Measurements from ENCODE around the gene SSH2.
"Not testable (repeated sequence)": the region's sequence is repeated elsewhere in the genome, so short reads cannot be mapped to it uniquely, and the experiment has no call there.

The SSH2 gene

GRCh38 chr17:29652976-29653375 is 277.1 kb downstream of the SSH2 start:
- no peak for TF ChIP-seq EZH2 (IDR thresholded peaks at IDR 0.05; ENCODE audit: borderline replicate concordance, low read depth, low read length, severe bottlenecking)
- no peak for TF ChIP-seq CTCF (IDR thresholded peaks at IDR 0.05; ENCODE audit: borderline replicate concordance, extremely low read depth, low read length, poor library complexity, severe bottlenecking)
- Histone ChIP-seq H3K4me3 (ENCODE audit: low read depth in 1 of 2, low read length in 2 of 2) (no peak overlapping the region), H3K79me2 (ENCODE audit: insufficient read depth, low read length) (no peaks in the 10 kb centered on the region), H3K9me3 (ENCODE audit: insufficient read depth, low read length, severe bottlenecking) (no peaks in the 10 kb centered on the region), H3K27ac (ENCODE audit: low read length) (no peak overlapping the region), H4K20me1 (ENCODE audit: insufficient read depth, low read length) (no peaks in the 10 kb centered on the region; the same call in 1 of the 2 replicates), H3K4me1 (ENCODE audit: insufficient read depth, low read length) (no peaks in the 10 kb centered on the region), H3K4me2 (ENCODE audit: insufficient read depth, low read length) (no peak overlapping the region), H3K9ac (ENCODE audit: low read depth, low read length) (no peak overlapping the region), H2AFZ (ENCODE audit: low read depth, low read length) (no peak overlapping the region), H3K36me3 (ENCODE audit: insufficient read depth, low read length) (peaks cover 24% of the 10 kb centered on the region; the same call in 1 of the 2 replicates), H3K27me3 (ENCODE audit: insufficient read depth, low read length, poor library complexity) (no peaks in the 10 kb centered on the region)
- ATAC-seq (ENCODE audit: insufficient read depth, low read depth) (no peak), DNase-seq (no peak)

- not testable (repeated sequence) for ATAC-seq (ENCODE audit: insufficient read depth, low read depth); H3K4me2 ChIP-seq (ENCODE audit: insufficient read depth, low read length); H3K4me3 ChIP-seq (ENCODE audit: low read depth in 1 of 2, low read length in 2 of 2); H3K9me3 ChIP-seq (ENCODE audit: insufficient read depth, low read length, severe bottlenecking); H4K20me1 ChIP-seq (ENCODE audit: insufficient read depth, low read length); H3K9ac ChIP-seq (ENCODE audit: low read depth, low read length); H3K4me1 ChIP-seq (ENCODE audit: insufficient read depth, low read length); H3K79me2 ChIP-seq (ENCODE audit: insufficient read depth, low read length); DNase-seq; H2AFZ ChIP-seq (ENCODE audit: low read depth, low read length); H3K27ac ChIP-seq (ENCODE audit: low read length); H3K27me3 ChIP-seq (ENCODE audit: insufficient read depth, low read length, poor library complexity)
- H3K36me3 ChIP-seq (ENCODE audit: insufficient read depth, low read length): peaks cover 28% of the 10 kb centered on the region; the same call in 1 of the 2 replicates
Observed at GRCh38 chr17:29651913-29652312, 278.1 kb downstream of the SSH2 start.

- no peak for DNase-seq
- H3K27me3 ChIP-seq (ENCODE audit: insufficient read depth, low read length, poor library complexity): no peaks in the 10 kb centered on the region
- H3K79me2 ChIP-seq (ENCODE audit: insufficient read depth, low read length): no peaks in the 10 kb centered on the region
- no peaks in the 10 kb centered on the region for H4K20me1 ChIP-seq (ENCODE audit: insufficient read depth, low read length)
- H3K9ac ChIP-seq (ENCODE audit: low read depth, low read length): no peak overlapping the region
- no peak overlapping the region for H3K4me3 ChIP-seq (ENCODE audit: low read depth in 1 of 2, low read length in 2 of 2)
- H3K4me1 ChIP-seq (ENCODE audit: insufficient read depth, low read length): no peaks in the 10 kb centered on the region
- H3K9me3 ChIP-seq (ENCODE audit: insufficient read depth, low read length, severe bottlenecking): no peaks in the 10 kb centered on the region
- no peak overlapping the region for H3K4me2 ChIP-seq (ENCODE audit: insufficient read depth, low read length)
- H3K36me3 ChIP-seq (ENCODE audit: insufficient read depth, low read length): peaks cover 19% of the 10 kb centered on the region; the same call in 1 of the 2 replicates
- TF ChIP-seq CTCF (IDR thresholded peaks at IDR 0.05; ENCODE audit: borderline replicate concordance, extremely low read depth, low read length, poor library complexity, severe bottlenecking): no peak
- TF ChIP-seq EZH2 (IDR thresholded peaks at IDR 0.05; ENCODE audit: borderline replicate concordance, low read depth, low read length, severe bottlenecking): no peak
- H3K27ac ChIP-seq (ENCODE audit: low read length): no peak overlapping the region
- ATAC-seq (ENCODE audit: insufficient read depth, low read depth): no peak
- H2AFZ ChIP-seq (ENCODE audit: low read depth, low read length): no peak overlapping the region
Observed at GRCh38 chr17:29650396-29650795, 279.6 kb downstream of the SSH2 start.

- Histone ChIP-seq H3K27me3 (ENCODE audit: insufficient read depth, low read length, poor library complexity) (no peaks in the 10 kb centered on the region), H3K27ac (ENCODE audit: low read length) (no peak overlapping the region), H3K9ac (ENCODE audit: low read depth, low read length) (no peak overlapping the region)
Observed at GRCh38 chr17:29649359-29649758, 280.7 kb downstream of the SSH2 start.

More at GRCh38 chr17:29649359-29649758, 280.7 kb downstream of the SSH2 start:
- Histone ChIP-seq H3K4me3 (ENCODE audit: low read depth in 1 of 2, low read length in 2 of 2) (no peak overlapping the region), H2AFZ (ENCODE audit: low read depth, low read length) (no peak overlapping the region), H3K4me1 (ENCODE audit: insufficient read depth, low read length) (no peaks in the 10 kb centered on the region), H4K20me1 (ENCODE audit: insufficient read depth, low read length) (no peaks in the 10 kb centered on the region), H3K9me3 (ENCODE audit: insufficient read depth, low read length, severe bottlenecking) (no peaks in the 10 kb centered on the region), H3K4me2 (ENCODE audit: insufficient read depth, low read length) (no peak overlapping the region), H3K36me3 (ENCODE audit: insufficient read depth, low read length) (peaks cover 16% of the 10 kb centered on the region; the same call in 1 of the 2 replicates), H3K79me2 (ENCODE audit: insufficient read depth, low read length) (no peaks in the 10 kb centered on the region)
- DNase-seq (no peak), ATAC-seq (ENCODE audit: insufficient read depth, low read depth) (no peak)
- no peak for TF ChIP-seq CTCF (IDR thresholded peaks at IDR 0.05; ENCODE audit: borderline replicate concordance, extremely low read depth, low read length, poor library complexity, severe bottlenecking)
- TF ChIP-seq EZH2 (IDR thresholded peaks at IDR 0.05; ENCODE audit: borderline replicate concordance, low read depth, low read length, severe bottlenecking): no peak
